A204.1 (cell line): Measurements from ENCODE around the gene WWOX.

Experiments used
- FAIRE-seq: peaks from 2 replicates; lab custom pipeline; 2012; peaks lifted over from hg19 to GRCh38; lab: Jason Lieb, UNC

The WWOX gene

DNA sequence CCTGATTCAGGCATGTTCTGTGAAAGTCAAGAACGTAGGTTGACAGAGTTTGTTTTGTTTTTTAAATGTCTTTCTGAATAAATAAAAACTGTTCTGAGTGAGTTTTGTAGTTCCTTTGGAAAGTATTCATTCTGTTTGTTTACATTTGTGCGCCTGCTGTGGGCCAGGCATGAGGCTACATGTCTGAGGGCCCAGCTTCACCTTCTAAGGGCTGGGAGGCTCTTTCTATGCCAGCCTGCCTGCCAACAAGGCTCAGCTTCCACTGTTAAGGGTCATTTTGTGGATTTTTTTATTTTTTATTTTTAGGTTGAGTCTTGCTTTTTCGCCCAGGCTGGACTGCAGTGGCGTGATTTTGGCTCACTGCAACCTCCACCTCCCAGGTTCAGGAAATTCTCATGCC lies 6.1 kb downstream of the WWOX start:
- FAIRE-seq: no peak

DNA sequence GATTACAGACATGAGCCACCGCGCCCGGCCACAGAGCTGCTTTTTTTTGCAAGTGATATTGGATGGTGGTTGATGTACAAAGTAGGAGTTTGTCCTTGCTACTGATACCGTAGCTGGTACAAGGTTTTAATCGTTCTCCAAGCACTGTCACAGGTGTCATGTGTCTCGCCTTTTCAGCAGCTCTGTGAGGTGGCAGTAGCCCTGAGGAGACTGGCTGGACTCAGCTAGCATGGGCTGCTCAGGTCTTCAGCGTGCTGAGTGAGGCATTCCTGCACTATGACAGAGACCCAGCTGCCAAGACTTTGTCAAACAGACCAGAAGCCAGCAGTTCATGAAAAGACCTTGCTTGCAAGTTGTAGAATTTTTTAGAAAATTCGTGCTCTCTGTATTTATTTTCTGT lies 7.2 kb downstream of the WWOX start:
- FAIRE-seq: no peak

DNA sequence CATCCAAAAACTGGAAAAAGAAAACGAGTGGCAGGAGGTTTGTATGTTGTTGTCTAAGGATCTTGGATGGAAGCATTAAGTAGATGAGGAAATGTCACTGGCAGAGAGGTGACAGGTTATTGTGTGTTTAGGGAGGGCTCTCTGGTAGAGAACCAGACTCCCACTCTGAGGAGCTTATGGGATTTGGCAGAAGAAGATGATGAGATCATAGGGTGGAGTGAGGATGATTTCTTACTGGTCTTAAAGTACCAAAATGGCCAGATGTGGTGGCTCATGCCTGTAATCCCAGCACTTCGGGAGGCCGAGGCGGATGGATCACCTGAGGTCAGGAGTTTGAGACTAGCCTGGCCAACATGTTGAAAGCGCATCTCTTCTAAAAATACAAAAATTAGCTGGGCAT lies 9.0 kb downstream of the WWOX start:
- no peak for FAIRE-seq

DNA sequence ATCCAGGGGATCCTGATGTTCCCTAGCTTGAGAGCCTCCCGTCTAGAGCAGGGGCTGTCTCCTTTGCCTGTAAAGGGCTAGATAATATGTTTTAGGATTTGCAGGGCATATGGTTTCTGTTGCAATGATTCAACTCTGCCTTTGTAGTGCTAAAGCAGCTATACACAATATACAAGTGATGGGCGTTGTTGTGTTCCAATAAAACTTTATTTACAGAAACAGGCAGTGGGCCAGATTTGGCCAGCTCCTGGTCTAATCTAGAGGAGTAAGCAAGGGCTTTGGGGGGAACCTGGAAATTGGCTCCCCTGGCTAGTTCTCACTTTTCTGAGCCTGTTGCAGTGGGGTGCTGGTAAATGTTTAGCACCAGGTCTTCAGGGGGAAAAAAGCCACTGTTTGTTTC lies 13.8 kb downstream of the WWOX start:
- no peak for FAIRE-seq

DNA sequence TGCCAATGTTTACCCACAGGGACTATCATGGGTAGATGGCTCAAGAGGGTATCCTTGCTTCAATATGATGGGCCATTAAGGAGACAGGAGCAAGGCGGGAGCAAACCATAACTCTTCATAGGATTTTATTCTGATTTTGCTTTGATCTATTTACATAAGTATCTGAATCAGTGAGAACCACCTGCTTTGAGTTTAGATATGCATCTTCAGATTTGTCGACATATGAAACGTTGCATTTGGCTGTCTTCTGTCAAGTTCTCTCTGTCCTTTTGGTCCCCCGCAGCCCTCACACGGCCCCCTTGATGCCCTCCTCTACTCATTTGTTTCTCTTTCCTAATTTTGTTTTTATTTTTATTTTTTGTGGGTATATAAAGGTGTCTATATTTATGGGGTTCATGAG lies 16.2 kb downstream of the WWOX start:
- no peak for FAIRE-seq

DNA sequence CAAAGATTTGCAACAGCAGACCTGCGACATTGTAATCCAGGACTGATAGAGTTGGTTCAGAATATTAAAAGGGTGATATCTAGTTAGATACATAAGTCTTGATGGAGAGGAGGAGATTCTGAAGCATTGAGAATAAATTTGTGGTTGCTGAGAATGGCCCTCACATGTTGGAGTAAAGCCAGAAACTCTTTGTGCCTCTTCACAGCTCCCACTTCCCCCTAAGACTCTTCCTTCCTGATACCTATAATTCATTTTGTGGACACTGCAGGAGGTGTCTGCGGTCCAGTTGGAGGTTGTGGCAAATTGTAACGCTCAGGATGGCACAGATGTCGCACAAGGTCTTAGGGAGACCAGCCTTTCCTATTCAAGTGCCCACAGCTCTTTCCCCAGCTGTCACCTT lies 17.5 kb downstream of the WWOX start:
- FAIRE-seq: no peak

DNA sequence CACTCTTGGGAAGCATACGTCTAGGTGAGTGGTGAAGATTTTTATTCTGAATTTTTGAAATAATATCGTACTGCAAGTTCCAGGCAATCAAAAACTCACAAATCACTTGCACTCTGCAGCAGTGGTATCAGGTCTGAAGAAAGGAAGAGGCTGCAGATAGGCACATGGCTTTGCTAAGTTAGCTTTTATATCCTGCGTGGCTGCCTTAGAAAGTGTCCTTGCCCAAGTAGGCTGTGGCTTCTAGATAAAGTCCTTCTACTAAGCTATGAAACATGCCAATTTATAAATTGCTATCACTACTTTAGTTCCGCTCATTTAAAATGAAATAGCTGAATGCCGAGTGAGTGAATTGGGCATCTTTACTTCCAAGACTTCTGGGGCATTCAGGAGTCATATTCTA lies 17.9 kb downstream of the WWOX start:
- FAIRE-seq: no peak

DNA sequence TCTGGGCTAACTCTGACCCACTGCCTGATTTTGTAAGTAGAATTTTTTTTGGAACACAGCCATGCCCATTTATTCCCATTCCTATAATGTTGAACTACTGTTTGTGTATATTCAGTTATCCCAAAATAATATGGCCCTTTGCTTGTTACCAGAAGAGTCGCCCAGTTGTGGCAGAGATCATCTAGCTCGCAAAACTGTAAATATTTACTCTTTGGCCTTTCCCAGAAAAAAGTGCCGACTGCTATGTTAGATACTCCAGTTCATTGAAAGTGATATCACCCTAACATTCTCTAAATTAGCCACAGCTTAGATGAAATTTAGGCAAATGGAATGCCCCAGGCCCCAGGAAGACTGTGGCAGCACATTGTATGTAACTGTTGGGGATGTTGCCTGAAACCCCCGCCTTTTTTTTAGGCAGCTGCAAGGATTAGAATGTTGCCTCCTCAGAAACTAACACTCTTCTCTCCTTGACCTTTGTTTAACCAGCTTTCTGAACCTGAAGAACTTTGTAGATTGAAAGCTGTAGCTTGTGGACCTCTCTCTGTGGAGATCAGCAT lies 19.1 kb downstream of the WWOX start:
- no peak for FAIRE-seq

DNA sequence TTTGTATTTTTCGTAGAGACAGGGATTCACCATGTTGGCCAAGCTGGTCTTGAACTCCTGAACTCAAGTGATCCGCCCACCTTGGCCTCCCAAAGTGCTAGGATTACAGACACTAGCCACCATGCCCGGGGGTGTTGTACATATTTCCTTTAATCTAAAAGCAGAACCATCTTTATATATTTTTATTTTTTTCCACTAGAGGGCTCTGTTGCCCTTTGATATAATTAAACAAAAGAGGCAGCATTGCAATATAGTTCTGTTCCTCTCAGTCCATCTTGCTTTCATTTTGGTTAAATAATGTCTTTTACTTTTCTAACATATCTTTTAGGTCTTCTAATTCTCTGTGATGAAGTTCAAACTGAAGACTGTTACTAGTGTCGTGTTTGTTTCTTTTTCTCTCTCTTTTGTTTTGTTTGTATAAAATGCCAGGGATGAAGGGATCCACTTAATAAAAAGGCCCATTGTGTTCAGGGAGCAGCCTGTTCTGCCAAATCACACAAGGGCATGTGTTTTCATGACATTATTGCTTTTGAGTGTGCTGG lies 23.4 kb downstream of the WWOX start:
- FAIRE-seq: peak; percentile 99

DNA sequence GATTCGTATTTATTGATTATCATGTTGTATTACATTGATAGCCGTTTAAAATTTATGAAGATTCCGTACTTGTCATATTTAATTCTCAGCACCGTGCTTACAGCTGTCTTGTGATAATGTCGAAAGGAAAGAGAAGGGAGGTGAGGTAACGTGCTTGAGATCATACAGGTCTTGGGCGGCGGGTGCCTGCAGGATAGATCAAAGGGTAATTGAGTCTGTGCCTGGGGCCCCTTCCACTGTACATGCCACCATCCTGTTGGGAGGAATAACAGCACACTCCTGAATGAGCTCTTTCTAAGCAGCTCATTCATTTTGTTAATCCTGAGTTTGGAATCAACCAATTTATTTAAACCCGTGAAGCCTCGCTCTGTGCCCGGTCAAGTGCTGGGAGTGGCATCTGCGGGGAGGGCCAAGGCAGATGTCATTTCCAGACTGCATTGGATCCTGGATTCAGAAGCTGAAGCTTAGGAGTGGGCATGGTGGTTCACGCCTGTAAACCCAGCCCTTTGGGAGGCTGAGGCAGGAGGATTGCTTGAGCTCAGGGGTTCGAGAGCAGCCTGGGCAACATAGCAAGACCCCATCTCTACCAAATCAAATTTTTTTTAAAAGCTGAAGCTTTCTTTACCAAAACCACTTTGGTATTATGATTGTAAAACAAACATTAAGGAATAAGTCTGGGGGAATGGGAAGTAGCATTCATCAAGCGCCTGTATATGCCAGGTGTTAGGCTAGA lies 25.8 kb downstream of the WWOX start:
- FAIRE-seq: no peak

DNA sequence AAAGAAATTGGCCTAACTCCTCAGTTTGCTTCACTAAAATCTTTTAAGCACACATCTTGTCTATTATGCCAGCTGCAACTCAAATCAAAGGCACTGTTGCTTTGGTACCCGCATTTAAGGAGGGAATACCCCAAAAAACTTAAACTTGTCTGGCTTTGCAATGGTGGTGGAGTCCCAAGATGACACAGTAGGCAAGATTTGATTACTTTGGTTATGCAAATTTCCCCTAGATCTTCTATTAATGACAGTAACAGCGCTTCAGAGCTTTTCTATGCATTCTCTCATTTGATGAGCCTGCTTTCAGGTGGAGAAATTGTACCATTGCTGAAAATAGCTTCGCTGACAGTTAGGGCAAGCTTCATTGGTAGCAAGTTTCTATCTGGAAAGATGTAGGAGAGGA lies 27.2 kb downstream of the WWOX start:
- no peak for FAIRE-seq

DNA sequence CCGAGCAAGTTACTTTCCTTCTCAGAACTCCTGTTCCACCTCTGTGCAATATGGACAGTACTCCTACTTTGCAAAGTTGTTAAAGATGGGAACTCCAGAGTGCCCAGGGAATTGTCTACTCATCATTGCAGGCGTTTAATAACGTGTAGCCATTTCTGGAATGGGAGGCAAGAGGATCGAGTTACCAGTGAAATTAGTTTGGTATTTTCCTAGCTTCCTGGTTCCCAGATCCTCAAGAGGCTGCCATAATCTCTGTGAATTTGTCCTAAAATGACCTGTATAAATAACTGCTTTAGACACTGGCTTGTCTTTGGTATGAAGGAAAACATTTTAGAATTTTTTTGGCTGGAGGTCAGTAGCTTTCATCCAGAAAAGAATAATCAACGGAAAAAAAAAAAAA lies 27.7 kb downstream of the WWOX start:
- FAIRE-seq: no peak

DNA sequence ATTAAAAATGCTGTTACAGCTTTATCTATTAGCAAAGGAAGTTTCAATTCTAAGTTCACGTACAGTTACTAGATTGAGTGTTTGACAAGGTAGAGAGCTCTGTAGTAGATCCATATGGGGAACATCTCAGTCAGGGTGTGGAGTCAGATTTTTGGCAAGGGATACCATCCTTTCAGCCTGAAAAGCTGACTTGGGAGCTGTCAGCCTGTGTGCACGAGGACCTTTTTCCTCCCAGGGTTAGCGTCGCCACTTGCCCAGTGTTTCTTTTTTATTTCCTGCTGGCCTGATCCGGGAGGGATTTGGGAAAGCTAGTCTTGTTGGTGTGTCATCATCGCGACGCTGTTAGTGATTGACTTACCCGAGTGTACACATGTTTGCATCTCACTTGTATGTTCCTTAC lies 29.5 kb downstream of the WWOX start:
- no peak for FAIRE-seq

DNA sequence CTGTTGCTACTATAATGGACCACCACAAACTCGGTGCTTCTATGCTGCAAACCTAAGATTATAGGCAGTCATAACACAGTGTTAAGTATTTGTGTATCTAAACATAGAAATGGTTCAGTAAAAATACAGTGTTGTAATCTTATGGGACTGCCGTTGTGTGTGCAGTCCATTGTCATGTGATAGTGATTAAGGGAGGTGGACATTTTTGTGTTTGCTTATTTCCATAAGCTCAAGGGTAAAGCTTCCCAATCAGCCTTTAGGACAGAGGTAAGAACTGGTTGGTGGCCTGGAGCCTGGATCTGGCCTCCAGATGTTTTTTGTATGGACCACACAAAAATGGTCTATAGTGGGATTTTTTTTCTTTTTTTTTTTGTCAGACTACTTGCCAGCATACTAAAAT lies 29.9 kb downstream of the WWOX start:
- FAIRE-seq: no peak

DNA sequence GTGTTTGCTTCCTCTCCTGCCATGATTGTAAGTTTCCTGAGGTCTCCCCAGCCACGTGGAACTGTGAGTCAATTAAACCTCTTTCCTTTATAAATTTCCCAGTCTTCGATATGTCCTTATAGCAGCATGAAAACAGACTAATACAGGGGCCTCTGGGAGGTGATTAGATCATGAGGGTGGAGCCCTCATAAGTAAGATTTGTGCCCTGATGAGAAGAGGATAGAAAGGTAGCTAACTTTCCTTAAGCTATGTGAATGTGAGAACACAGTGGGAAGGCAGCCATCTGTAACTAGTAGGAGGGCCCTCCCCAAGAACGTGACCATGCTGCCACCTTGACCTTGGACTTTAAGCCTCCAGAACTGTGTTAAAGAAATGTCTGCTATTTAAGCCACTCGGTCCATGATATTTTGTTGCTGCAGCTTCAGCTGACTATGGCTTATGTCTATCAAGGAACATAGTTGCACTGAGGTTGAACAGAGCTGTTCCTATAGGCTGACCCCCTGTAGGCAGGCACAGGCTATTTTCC lies 30.7 kb downstream of the WWOX start:
- FAIRE-seq: no peak

DNA sequence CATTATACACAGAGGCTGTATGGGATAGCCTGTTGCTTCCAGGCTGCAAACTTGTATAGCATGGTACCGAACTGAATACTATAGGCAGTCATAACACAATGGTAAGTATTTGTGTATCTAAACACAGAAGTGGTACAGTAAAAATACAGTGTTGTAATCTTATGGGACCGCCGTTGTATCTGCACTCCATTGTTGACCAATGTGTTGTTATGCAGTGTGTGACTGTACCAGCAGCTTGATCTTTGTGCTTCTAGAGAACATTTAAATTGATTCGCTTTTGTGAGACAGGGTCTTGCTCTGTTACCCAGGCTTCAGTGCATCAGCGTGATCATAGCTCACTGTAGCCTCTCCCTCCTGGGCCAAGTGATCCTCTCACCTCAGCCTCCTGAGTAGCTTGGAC lies 31.5 kb downstream of the WWOX start:
- no peak for FAIRE-seq

DNA sequence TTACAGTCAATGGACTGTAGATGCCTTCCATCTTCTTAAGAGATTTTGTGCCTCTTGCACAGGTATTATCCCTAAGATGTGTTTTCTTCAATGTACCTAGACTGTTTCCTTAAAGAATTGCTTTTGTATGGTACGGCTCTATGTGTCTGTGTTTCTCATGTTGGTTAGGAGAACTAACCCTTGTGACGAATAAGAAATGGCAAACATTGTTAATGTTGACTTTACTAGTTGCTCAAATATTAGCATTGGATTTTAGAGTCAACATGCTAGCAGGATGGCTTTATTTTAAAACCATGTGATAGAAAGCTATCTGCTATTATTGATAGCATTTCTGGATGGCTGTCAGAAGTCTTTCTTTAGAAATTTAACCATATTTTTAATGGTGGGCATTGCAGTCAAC lies 34.5 kb downstream of the WWOX start:
- FAIRE-seq: no peak

DNA sequence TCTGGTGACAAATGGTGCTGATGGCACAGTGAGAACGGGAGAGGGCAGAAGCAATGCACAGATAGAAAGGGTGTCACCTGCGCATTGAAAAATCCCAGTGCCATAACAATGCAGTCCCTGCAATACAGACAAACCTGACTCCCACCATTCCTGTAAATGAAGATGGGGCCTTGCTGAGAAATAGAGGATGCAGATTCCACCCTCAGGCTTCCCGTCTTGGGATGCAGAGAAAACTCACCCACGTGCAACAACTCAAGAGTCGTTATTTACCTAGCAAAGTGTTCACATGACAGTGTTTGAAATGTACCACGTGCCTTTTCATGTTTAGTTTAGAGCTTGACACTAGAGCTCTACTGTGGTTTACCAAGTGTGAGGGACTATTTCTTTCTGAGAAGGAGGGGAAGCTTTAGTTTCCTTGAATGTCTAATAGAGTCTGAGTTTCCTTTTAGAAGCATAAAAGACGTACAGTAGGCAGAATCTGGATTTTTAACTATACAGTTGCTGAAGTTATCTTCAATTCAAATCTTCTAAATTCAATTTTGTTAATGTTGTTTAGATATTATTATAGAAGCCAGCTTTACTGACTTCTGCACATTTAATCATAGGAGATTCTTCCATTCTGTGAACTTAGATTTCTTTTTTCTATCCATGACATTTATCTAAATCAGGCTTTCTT lies 35.6 kb downstream of the WWOX start:
- FAIRE-seq: no peak

DNA sequence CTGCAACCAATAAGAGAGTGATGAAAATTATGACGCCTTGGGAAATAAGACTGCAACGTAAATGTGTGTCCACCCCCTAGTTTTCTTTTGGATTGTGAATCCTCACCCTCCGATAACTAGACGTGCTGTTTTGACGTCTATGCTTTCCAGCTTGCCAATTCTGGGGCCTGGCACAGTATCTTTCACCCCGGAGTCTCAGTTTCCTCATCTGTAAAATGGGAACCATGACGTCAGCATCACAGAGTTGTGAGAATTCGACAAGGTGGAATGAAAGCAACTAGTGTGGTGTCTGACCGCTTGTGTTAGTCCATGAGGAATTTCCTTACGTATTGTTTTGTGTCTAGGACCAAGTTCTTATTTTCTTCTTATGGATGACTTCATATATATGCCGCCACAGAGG lies 37.7 kb downstream of the WWOX start:
- no peak for FAIRE-seq

DNA sequence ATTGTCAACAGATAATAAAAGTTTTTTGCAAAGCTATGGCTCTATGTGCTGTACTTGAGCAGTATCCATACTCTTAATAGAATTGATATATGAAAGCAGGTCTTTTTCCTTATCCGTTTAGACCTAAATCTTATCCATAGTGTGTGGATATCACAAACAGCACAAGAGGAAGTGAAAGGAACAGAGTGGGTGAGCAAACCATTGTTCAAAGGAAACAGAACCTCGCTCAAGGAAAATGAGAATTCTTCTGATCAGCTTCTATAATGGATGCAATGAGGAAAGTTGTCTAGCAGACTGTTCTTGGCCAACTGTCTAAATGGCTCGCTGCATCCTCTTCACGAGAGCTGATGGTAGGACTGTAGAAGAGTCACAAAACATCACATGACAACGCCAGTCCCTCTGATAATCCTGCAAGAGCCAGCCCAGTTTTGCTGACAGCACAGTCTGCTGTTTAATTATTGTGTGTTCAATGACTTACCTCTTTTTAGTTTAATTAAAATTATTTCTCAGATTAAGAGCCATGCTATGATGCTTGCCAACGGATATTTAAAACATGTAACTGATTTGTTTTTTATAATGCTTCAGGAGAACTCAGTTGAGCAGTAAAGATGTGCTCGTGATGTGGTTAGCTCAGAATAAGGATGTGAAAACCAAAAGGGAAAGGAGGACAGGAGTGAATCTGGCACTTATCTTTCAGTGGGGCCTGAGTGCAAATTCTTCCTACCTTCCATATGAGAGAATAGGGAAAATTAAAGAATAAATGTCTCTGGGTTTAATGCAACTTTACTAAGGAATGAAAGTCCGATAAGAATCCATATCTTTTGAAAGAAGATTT lies 38.5 kb downstream of the WWOX start:
- no peak for FAIRE-seq

DNA sequence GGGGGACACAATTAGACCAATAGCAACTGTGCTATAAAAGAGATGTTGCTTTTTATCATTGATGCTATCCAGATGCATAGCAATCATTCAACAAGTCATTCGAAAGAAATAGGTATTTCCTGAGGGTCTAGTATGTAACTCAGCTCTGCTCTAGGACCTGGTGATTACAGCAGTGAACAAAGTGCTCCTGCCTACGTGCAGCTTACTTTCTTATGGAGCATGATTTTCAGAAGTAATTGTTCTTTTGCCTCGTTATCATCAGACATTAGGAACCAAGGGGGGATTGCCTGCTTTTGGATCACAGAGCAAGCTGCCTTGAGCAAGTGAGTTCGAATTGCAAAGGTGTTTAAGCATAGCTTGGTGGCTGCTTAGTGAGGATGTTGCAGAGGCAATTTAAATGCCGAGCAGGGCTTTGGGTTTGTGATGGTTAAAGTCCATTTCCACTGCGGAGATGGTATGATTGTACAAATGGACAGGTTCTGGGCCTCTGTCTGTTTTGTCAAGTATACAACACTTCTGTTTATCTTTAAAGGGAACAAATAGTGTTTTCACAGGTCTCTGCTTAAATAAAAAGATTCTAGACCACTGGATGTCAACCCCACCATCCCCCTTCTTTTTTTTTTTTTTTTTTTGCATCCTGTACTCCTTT lies 41.5 kb downstream of the WWOX start:
- no peak for FAIRE-seq

DNA sequence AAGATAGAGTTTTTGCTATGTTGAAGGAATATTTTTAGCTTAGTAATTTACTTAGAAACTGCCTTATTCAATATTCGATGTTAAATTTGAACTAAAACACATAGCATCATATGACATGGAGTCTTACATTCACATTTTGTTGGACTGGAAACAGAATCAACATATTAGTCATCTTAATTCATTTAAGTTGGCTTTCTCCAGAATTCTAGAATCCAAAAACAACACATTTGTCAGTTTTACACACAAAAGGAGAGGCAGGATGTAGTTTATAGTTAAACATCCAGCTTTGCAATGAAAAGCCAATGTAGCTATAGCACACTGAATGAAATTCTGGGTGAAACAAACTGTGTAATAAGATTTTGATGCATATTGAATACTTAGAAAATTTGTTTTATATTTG lies 43.3 kb downstream of the WWOX start:
- FAIRE-seq: no peak
